Skin epidermis (tissue), 12 donors: ENCODE results near the gene HSPA1A.
A peak's percentile ranks its signal among the peaks of the same experiment; 100 is the strongest.
"Not testable (repeated sequence)": the region's sequence is repeated elsewhere in the genome, so short reads cannot be mapped to it uniquely, and the experiment has no call there.

ENCODE experiments used
- H3K27ac ChIP-seq, 21 experiments: fragments of 200-600 bp; sonication (generic) in 11 of 21; one replicate each; pipeline ENCODE4 v1.5.0; 2020; ENCODE audit warnings: mild to moderate bottlenecking in 3 of 21, inconsistent platforms in 2 of 21, moderate library complexity in 2 of 21
- H3K4me3 ChIP-seq, 7 experiments: fragments of 200-600 bp; sonication (generic) in 2 of 7; one replicate each; pipeline ENCODE4 v1.5.0; 2020; ENCODE audit warnings: inconsistent platforms in 2 of 7, mild to moderate bottlenecking in 2 of 7, moderate library complexity in 1 of 7

The HSPA1A gene

DNA sequence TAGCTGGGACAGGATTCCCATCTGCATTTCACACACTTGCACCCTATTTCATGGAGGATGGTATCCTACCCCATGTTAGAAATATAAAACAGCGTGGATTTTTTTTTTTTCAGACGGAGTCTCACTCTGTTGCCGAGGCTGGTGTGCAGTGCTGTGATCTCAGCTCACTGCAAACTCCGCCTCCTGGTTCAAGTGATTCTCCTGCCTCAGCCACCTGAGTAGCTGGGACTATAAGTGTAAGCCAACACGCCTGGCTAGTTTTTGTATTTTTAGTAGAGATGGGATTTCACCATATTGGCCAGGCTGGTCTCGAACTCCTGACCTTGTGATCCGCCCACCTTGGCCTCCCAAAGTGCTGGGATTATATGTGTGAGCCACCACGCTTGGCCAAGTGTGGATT lies 42.4 kb downstream of the HSPA1A start:
- H3K27ac ChIP-seq, H3K4me3 ChIP-seq: not testable (repeated sequence)

DNA sequence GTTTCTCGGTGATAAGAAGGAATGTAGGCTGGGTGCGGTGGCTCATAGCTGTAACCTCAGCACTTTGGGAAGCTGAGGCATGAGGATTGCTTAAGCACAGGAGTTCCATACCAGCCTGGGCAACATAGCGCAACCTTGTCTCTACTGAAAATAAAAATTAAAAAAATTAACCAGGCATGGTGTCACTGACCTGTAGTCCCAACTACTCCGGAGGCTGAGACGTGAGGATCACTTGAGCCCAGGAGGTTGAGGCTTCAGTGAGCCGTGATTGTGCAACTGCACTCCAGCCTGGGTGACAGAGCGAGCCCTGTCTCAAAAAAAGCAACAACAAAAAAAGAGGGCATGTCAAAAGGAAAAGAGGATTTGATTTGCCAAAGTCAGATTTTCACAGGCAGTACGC lies 43.4 kb downstream of the HSPA1A start:
- Histone ChIP-seq H3K27ac (no peak overlapping the region), H3K4me3 (no peak overlapping the region)

DNA sequence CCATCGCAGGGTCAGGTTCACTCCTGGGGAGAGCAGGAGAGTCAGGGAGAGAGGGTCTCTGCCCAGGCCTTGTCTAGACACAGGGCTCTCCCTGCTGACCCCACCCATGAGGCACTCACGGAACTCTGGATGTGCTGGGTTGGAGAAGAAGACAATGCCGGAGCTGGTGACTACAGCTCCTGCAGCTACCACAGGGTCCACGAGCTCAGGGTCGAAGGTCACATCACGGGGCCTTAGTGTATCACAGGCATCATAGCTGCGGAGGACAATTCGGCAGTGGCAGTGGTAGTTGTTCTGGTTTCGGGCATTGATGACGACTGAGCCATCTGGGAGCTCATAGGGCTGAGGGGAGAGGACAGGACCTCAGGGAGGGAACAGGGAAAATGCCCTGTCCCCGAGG lies 44.6 kb downstream of the HSPA1A start:
- no peak overlapping the region for H3K4me3 ChIP-seq
- H3K27ac ChIP-seq: no peak overlapping the region

GRCh38 chr6:31860349-31860748 lies 45.0 kb downstream of the HSPA1A start:
- no peak overlapping the region for H3K4me3 ChIP-seq
- no peak overlapping the region for H3K27ac ChIP-seq

- no peak overlapping the region for H3K27ac ChIP-seq
- no peak overlapping the region for H3K4me3 ChIP-seq
These were observed 45.8 kb downstream of the HSPA1A start for GRCh38 chr6:31861150-31861549.

DNA sequence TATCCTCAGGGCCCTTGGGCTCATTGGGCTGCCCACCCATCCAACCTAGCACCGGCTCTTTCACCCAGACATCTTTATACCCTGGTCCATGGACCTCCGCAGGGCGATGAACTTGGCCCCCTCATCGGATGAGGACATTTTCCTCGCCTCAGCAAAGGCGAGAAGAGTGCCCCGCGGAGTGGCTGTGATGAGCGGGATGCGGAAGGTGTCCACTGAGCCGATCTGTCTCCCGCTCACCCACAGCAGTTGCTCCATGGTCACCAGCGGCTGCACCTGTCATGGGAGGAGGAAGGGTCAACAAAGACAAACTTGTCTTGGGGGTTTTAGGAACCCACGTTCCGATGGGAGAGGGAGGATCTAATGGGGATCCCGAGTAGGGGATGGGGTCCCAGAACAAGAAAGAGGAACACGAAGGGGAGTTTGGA lies 46.6 kb downstream of the HSPA1A start:
- H3K4me3 ChIP-seq: peak overlapping the region; percentile 44 to 95 (median 70)
- peak overlapping the region in 19 of 21 experiments; percentile 12 to 96 (median 88) for H3K27ac ChIP-seq

DNA sequence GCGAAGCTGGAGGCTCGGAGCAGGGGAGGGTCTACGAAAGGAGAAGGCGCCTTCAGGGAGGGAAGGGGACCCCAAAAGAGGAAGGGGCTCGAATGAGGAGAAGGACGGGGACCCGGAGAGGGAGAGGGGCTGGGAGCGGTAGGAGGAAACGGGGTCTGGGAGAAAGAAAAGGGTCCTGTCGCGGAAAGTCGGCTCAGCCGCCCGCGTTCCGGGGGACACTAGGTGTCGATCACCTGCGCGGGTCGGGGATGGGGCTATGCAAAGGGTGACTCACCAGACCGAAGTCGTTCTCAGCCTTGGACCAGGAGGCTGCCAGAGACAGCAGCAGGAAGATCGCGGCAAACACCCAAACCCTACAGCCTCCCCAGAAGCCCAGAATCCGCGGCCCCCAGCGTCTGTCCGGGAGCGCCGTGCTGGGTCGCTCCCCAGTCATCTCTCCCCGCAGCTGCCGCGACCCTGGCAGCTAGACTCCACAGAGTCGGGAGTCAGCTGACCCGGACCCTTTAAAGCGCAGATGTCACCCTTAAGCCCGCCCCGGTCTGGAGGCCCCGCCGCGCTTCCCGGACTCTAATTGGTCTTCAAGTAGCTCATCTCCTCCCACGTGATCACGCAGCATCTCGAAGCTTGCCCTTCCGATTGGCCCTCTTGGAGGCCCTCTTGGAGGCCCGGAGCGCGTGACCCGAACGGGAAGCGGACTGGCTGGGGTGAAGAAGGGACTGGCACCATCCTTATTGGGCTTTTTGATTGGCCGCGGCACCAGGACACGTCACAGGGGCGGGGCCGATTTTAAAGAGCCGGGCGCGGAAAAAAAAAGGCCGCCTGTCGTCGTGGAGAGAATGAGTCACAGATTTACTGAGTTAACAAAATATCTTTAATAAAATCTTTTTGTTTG lies 47.2 kb downstream of the HSPA1A start, which contains the start of gene NEU1:
TSS of gene NEU1 (minus strand) at position 478 of the 892 bp plus-strand sequence. CDS start at position 433, 45 bp downstream.
- H3K4me3 ChIP-seq: peak within 1 kb of the TSS; percentile 44 to 95 (median 70)
- peak within 1 kb of the TSS; percentile 12 to 96 (median 87) for H3K27ac ChIP-seq

- Histone ChIP-seq H3K4me3 (peak overlapping the region; percentile 23 to 91 (median 37)), H3K27ac (peak overlapping the region in 17 of 21 experiments; percentile 8 to 86 (median 55))
These were observed 48.8 kb downstream of the HSPA1A start for GRCh38 chr6:31864123-31864562.

- Histone ChIP-seq H3K4me3 (no peak overlapping the region), H3K27ac (no peak overlapping the region)
These were observed 49.5 kb downstream of the HSPA1A start for GRCh38 chr6:31864818-31865204.

- no peak overlapping the region for H3K27ac ChIP-seq
- no peak overlapping the region for H3K4me3 ChIP-seq
These were observed 50.1 kb downstream of the HSPA1A start for GRCh38 chr6:31865205-31866118.
